NCI-H2171 treated with DMSO at 0.1 percent for 48 hours (cell line): ENCODE measurements around the gene KCNE1.
"Not testable (repeated sequence)": the region's sequence is repeated elsewhere in the genome, so short reads cannot be mapped to it uniquely, and the experiment has no call there.

ENCODE experiments used
- DNase-seq: peaks from one replicate; lab custom pipeline; 2025; lab: John Stamatoyannopoulos, UW

Gene KCNE1

GRCh38 chr21:34511181-34511580 lies 829 bp downstream of the KCNE1 start:
- DNase-seq, result no peak

DNA sequence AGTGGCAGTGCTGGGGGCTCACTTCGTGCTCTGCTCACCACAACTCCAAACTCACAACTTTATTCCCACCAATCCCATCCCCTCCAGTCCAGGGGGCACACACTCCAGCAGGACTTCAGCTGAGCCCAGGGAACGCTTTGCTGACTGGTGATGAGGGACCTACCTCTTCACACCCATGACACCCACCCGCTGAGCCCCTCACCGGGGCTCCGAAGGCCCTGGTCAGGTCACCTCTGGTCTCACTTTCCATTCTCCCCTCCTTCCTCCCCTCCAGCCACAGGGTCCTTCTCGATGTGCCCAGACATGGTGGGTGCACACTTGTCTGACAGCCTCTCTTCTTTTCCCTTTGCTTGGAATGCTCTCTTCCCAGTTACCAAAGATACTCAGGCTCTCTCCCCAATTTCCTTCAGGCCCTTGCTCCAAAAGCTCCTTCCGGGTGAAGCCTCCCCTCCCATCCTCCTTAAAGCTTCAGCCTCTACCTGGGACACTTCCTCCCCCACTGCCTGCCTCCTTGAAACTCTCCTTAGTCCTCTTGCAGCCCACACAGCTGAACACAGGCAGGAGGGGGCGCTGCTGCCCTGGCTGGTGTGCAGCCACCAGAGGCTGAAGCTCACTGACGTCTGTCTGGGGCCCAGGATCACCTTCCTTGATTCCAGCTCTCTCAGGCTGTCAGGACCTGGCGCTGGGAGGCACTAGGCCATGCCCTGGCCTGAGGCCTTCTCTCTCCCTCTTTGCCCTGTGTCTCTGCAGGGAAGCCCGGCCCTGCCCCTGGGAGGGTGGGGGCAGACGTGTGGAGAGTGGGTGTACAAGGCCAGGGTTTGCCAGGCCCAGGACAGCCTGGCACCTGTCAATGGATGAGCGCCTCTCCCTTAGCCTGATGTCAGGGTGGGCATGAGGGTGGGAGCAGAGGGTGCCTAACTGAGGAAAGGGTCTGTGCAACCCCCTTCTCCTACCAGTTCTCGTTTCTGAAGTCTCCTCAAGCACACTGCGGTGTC lies 1.6 kb downstream of the KCNE1 start:
- DNase-seq, result no peak

DNA sequence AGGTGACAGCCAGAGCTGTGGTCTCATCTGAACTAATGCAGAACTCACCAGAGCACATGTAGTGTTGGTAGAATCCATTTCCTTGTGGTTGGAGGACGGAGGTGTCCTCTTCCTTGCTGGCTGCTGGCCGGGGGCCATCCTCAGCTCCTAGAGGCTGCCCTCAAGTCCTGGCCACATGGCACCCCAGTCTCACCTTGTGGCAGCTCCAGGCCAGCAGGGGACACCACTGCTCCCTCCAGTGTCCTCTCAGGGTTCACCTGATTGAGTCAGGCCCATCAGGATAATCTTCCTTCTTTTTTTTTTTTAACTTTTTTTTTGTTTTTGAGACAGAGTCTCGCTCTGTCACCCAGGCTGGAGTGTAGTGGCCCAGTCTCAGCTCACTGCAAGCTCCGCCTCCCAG lies 2.9 kb downstream of the KCNE1 start:
- no peak for DNase-seq

DNA sequence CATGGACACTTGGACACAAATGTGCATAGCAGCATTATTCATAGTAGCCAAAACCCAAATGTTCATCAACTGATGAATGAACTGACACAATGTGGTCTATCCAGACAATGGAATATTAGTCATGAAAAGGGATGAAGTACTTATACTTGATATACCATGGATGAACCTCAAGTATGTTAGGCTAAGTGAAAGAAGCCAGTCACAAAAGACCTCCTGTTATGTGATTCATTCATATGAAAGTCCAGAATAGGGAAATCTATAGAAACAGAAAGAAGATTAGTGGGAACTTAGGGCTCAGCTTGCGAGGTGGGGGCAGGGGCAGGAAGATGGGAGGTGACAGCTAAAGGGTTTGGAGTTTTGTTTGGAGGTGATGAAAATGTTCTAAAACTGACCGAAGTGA lies 7.4 kb downstream of the KCNE1 start:
- DNase-seq, result no peak

- no peak for DNase-seq
Measured at GRCh38 chr21:34502480-34503106, 9.4 kb downstream of the KCNE1 start.

DNA sequence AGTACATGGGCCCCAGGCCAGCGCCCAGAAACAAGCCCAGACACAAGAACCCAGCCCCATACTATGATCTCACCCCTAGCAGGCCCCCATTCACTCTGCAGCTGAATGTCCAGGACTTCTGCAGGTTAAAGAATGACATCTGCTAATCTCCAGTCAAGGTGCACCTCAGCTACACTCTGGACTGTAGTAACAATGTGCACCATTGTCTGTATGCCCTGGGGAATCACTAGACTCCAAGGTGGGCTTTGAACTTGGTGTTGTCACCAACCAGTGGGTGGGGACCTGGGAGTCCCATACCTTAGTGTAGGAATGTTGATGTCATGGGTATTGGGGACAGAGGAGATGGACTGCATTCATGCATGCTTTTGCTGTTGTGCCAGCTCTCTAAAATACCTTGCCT lies 10.3 kb downstream of the KCNE1 start:
- DNase-seq, result no peak

GRCh38 chr21:34500191-34500590 lies 11.8 kb downstream of the KCNE1 start:
- DNase-seq, result no peak

GRCh38 chr21:34499116-34499515 lies 12.9 kb downstream of the KCNE1 start:
- no peak for DNase-seq

DNA sequence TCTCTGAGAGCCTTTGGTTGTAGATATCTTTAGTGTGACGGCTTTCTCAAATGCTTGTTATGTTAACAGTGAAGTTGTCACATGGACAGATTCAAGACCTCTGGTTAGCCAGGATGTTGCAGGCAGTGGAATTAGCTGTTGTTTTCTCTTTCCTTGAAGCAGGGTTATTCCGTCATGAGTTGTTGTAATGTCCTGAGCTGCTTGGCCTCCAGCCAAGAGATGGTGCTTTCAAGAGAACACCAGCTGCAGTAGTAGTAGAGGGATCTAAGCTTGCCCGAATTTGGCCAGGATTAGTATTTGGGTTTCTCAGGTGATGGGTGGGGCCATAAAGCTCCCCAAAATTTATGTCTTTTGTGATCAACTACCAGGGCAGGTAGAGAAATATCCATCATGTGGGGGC lies 13.4 kb downstream of the KCNE1 start:
- DNase-seq, result peak; percentile 19

GRCh38 chr21:34483854-34484253 lies 28.2 kb downstream of the KCNE1 start:
- DNase-seq, result not testable (repeated sequence)

DNA sequence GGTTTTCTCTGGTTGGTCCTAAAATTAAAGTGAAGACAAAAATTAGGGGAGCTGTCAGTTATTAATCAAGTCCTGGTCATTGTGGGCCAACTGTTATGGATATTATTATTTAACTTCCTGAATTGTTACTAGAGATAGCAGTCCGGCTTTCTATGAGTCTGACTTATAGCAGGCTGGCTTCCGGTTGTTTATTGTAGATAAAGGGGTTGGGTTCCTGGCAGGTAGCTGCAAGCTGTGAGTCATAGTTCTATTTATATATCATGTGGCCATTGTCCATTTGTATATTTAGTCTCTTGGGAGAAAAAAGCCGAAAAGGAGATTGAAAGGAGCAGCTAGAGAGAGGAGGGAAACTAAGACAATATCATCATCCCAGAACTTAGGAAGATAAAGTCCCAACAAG lies 28.6 kb downstream of the KCNE1 start:
- not testable (repeated sequence) for DNase-seq

DNA sequence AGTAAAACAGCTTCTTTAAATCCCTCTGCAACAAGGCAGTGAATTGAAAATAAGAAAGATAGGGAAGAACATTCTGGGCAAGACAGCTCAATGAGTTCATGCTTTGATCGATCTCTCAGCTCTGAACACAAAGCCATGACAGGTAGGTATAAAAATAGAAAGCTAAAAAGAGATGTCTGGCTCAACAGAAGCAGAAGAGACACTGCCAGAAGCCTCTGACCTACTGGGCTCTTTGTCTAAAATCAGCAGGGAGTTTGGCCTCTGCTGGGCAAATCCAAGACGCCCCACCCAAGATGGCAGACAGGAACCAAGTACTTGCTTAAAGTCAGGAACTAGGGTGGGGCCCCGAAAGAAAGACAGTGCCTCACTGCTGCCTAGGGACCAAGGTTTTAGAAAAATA lies 44.7 kb downstream of the KCNE1 start:
- DNase-seq, result not testable (repeated sequence)

- DNase-seq, result not testable (repeated sequence)
Measured at GRCh38 chr21:34459426-34459825, 52.6 kb downstream of the KCNE1 start.

GRCh38 chr21:34458266-34458665 lies 53.7 kb downstream of the KCNE1 start:
- DNase-seq, result not testable (repeated sequence)

GRCh38 chr21:34456180-34456579 lies 55.8 kb downstream of the KCNE1 start:
- DNase-seq, result not testable (repeated sequence)

DNA sequence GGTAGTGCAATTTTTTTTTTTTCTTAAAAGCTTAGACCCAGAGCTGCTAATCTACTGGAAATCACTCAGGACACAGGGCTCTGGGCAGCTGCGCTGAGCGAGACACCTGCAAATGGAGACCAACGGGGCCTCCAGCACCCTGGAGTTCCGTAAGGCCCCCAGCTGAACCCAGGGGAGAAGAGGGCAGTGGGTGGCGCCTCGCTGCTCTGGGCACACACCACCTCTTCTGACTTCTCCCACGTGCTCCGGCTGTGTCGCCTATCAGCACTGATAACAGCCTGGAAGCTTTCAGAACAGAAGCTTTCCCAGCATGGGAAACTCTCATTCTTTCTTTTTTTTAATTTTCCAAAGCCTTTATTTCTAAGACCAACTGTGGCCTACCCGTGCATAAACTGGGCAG lies 56.4 kb downstream of the KCNE1 start:
- DNase-seq, result not testable (repeated sequence)

DNA sequence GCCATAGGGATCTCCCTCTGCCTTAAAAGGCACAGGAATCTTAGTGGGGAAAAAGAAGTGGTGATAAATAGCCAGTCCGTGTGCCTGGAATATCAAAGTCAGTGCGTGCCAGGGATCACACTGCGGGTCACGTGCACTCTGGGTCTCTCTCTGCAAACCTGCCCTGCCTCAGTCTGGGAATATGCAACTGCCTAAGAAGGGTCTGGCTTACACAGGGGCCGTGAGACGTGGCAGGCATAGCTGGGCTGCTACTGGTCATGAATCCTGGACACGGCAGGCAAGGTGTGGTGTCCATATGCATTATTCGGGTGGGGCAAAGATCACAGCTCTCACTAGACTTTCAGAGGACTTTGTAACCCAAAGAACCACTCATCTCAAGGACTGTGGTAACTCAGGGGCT lies 65.0 kb downstream of the KCNE1 start:
- DNase-seq, result not testable (repeated sequence)

DNA sequence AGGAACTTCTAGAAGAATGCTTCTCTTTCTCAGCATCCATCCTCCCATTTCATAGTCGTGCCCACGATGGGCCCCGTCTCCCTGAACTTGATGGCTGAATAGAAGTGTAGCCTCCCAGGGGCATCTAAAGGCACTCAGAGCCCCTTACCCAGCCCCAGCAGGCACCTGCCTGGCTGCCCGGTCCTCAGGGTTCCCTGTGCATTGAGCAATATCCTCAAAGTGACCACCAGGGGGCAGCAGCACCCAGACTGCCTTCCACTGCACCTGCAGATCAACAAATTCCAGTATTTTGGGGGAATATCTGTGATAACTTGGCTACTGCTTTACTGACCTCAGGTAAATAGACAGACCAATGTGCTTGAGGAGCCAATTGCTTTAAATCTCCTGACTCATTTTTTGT lies 68.5 kb downstream of the KCNE1 start:
- DNase-seq, result not testable (repeated sequence)

DNA sequence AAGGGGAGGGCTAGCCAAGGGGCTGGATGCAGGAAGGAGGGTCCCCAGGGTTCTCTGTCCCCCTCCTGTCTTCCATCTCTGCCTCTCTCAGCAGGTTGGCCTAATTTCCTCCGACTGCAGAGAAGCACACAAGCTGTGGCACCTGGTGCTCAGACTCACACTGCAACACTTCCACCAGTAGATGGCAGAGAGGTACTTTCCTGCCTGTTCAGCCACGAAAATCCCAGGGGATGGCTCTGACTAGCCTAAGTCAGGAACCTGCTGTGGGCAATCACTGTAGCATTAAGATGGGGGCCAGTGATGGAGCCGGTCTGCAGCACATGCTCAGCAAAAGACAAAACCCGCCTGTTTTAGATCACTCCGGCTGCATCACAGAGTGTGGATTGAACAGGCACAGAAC lies 82.3 kb downstream of the KCNE1 start:
- not testable (repeated sequence) for DNase-seq

GRCh38 chr21:34428441-34428840 lies 83.6 kb downstream of the KCNE1 start:
- DNase-seq, result not testable (repeated sequence)

- not testable (repeated sequence) for DNase-seq
Measured at GRCh38 chr21:34427339-34427738, 84.7 kb downstream of the KCNE1 start.

DNA sequence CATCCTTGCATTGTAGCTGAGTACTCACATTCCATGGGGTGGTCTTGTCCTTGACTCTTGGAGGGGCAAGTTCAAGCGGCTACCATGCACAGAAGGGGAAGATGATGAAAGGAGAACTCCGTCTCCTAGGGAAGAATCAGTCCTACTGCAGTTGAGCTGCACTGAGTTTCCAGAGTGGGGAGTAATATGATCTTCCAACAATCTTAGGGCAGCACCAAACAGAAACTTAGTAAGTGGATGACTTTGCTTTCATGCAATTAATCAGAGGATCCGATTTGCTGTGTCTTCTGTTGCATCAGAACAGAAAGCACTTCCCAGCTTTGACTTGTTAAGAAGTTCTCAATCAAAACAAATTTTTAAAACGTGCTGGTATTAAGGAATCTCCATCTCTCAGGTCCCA lies 88.2 kb downstream of the KCNE1 start, which contains the start of gene SMIM34:
SMIM34 (minus strand) TSS at position 147 of the 400 bp plus-strand sequence; CDS start at position 35, 112 bp downstream.
- DNase-seq, result not testable (repeated sequence)
